T-helper 2 cell treated with Interferon-gamma antibody and Interleukin-4, amounts not matched to agents 100 ng/mL and 5 ng/mL, for 36 hours (primary cell): ENCODE measurements around the gene KLRC3. TPM values are rescaled to one million over a fixed set of nuclear protein-coding genes. Genes with fewer than 3 reads are reported as not detected.
"Not testable (repeated sequence)": the region's sequence is repeated elsewhere in the genome, so short reads cannot be mapped to it uniquely, and the experiment has no call there.

Experiments used
- intact Hi-C: fragments of 100-400 bp; cut with micrococcal nuclease; formaldehyde crosslinking; loops from one replicate; pipeline ENCODE4 v1.15.1; 2023
- total RNA-seq: library from RNA; stranded (reverse); gene quantifications from 2 replicates; pipeline ENCODE4 v1.2.3, GENCODE V29; 2022

Gene KLRC3
- total RNA-seq, 1 donor from 2014 or later, result not detected

DNA sequence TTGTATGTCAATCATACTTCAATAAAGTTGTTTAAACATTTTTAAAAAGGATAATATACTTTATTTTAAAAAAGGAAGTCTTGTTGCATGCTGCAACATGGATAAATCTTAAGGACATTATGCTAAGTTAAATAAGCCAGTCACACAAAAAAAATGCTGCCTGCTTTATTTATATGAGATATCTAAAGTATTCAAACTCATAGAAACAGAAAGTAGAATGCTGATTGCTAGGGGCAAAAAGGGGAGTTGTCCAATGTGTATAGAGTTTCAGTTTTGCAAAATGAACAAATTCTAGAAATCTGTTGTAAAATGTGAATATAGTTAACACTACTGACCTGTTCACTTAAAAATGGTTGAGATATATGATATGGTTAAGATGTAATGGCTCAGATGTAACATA is 19.6 kb downstream of the KLRC3 start:
- intact Hi-C loops, result no loop called here

DNA sequence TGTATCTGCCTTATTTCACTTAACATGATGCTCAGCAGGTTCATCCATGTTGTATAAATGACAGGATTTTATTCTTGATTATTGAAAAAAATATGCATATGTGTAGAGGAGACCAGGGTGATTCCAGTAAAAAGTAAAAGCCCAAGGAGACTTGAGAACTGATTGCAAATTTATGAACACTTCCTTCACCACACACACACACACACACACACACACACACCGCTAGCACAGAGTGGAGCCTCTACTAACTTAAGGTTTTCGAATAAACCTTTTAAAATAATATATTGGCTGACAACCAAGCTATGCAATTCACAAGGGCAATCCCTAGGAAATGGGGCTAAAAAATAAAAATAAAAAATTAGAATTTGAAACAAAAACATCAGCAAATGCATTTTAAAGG is 22.2 kb downstream of the KLRC3 start:
- intact Hi-C loops, result no loop called here

DNA sequence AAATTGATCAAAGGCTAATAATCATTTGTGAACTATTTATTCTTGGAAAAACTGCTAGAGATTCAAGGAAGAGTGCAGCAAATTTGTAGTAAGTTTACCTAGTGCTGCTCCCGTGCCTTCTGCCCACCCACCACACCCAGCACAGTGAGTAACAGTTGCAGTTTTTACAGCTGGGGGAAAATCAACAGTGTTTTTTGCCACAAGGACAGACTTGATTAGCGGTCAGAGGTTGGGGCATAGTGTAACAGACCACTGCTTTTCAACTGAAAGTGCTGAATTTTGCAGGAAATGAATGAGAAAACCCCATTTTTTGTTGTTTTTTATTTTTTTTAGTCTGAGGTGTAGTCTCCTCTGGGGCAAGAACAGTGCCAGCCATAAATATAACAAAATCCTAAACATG is 23.1 kb downstream of the KLRC3 start:
- intact Hi-C loops, result no loop called here

DNA sequence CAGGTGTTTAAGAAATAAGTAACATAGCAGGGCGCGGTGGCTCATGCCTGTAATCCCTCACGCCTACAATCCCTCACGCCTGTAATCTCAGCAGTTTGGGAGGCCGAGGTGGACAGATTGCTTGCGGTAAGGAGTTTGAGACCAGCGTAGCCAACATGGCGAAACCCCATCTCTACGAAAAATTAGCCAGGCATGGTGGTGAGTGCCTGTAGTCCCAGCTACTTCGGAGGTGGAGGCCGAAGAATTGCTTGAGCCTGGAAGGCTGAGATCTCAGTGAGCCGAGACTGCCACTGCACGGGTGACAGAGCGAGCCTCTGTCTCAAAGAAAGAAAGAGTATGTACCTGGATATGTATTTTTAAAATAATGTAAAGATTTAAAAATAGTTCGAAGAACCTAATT is 24.2 kb downstream of the KLRC3 start:
- intact Hi-C loops, result not testable (repeated sequence)

DNA sequence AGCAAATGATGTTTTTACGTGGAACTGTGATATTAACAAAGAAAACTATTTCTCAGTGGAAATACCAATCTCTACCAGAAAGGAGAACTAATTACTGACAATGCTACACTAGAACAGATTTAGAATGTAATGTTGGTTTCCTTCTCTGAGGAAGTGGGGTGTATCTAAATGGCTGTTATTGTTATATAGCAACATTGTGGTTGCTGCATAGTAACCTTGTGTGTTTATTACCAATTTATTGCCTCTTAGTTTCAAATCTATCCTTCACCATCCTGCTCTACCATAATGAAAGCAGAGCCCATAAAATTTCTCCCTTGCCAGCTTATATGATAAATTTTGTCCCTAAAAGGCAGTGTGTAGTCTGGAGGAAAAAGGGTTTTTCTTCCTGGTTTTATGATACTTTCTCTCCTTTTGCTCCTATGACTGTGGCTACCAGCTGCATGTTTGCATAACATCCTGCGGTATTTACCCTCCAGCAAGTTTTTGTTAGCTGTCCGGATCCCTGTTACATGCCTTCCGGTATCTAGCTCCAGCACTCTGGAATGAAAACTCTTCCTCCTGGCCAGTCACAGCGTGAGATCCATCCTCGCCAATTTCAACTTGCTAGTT is 24.9 kb downstream of the KLRC3 start:
- intact Hi-C loops, result no loop called here

DNA sequence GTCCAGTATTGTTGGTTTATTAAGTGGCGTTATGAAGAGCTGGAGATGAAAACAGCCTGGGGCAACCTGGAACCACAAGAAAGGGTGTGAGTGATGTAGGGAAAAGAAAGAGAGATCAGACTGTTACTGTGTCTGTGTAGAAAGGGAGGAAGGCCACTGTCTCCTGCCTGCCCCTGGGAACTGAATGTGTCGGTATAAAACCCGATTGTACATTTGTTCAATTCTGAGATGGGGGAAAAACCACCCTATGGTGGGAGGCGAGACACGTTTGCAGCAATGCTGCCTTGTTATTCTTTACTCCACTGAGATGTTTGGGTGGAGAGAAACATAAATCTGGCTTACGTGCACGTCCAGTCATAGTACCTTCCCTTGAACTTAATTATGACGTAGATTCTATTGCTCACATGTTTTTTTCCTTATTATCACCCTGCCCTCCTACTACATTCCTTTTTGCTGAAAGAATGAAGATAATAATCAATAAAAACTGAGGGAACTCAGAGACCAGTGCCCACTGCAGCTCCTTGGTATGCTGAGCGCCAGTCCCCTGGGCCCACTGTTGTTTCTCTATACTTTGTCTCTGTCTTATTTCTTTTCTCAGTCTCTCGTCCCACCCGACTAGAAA is 25.8 kb downstream of the KLRC3 start:
- intact Hi-C loops, result not testable (repeated sequence)

DNA sequence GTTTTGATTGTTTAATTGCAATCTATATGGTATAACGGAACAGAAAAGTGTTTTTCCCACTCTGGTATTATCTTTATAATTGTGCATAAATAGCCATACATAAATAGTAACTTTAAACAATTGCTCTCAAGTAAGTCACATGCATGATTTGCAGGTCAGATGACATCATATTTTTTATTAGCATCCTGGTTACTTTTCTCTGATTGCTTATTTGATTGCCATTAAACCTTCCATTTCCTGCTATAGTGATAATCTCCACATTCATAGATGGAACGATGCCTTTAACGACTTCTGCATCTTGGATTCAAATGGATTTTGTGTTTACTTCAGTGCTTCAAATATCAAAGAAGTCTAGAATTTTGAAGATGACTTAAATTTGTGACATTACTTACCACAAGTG is 27.1 kb downstream of the KLRC3 start:
- intact Hi-C loops, result no loop called here

DNA sequence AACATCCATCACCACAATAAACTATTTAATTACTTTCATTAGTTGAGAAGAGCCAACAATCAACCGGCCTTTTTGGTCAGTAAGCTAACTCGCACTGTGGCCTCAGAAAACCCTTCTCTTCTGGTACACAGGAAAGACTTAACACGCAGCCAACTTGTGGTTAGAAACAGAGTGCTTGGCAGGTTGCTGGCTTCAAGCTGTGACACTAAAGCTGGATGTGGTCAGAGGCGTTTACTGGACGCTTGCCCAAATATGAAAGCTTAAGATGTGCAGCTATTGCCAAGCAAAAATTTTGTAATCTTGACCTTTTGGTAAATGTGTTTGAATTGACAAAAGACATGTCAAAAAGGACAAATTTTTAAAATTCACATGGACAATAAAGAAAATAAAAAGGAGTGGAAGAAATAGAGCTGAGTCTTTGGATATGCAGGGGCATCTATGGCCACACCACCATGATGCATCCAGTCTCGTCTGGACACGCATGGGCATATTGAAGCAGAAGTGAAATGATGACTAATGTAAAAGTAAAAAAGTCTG is 27.9 kb downstream of the KLRC3 start:
- intact Hi-C loops, result no loop called here

DNA sequence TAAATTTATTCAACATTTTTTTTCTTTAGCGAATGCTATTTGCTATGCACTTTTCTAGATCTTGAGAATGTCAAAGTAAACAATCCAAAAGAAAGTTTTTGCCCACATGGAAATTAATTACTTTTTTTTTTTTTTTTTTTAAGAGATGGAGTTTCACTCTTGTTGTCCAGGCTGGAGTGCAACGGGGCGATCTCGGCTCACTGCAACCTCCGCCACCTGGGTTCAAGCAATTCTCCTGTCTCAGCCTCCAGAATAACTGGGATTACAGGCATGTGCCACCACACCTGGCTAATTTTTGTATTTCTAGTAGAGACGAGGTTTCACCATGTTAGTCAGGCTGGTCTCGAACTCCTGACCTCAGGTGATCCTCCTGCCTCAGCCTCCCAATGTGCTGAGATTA is 29.4 kb downstream of the KLRC3 start:
- intact Hi-C loops, result not testable (repeated sequence)

DNA sequence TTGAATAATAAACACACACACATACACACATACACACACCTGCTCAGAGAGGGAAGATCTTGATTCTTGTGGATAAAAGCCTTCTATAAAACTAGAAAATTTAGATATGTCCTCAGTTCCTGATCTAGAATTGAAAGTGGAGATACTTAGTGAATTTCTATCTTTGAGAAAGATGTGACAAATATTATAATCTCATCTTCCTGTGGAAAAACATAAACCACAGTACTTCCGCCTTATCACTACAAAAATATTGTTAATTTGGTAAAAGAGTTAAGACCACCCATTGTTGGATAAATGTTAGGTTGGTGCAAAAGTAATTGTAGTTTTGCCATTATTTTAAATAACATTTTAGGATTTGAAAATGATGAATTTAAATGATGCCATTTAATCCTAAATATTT is 30.5 kb downstream of the KLRC3 start, which contains the start of gene KLRK1:
Gene KLRK1, minus strand, starts transcription at position 138 of the 400 bp plus-strand sequence. CDS start 1,231 bp downstream, outside the sequence.
- intact Hi-C loops, result no loop called here

DNA sequence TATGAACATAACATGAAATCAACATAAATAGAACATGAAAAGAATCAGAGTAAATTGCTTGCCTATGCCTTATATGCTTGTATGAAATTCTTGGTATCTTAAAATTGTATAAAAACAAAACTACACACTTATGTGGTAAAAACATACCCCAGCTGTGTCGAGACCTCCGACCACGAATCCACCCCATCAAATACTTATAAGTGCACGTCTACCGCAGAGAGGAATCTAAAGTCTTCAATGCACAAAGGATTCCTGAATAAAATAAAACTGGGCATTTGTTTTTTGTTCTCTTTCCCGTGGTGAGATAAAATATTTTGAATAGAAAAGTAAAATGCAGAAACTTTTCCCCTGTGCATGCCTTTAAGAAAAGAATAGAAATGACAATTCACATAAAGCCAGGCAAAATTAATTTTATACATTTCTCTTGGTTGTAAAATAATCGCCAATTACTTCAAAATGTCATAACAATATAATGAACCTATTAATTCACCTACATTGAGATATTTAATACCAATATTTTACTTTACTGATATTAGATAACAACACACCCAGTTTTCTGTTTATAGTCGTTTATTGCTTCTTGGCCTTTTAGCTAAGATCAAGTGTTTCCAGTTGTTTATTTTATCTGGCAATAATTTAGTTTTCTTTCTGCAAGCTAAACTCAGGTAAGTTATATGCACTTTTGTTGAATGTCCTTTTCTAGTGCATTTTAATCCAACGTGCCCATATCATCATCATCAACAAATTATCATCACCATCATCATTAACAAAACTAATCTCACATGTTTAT is 31.6 kb downstream of the KLRC3 start:
- intact Hi-C loops, result no loop called here

DNA sequence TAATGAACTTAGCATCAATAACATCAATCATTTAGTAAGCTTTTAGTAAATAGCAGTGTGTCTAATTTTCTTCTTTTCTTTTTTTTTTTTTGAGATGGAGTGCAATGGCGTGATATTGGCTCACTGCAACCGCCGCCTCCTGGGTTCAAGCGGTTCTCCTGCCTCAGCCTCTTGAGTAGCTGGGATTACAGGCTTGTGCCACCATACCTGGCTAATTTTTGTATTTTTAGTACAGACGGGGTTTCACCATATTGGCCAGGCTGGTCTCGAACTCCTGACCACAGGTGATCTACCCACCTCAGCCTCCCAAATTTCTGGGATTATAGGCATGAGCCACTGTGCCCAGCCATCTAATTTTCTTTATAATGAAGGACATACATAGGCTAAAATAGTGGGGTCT is 32.9 kb downstream of the KLRC3 start:
- intact Hi-C loops, result not testable (repeated sequence)

DNA sequence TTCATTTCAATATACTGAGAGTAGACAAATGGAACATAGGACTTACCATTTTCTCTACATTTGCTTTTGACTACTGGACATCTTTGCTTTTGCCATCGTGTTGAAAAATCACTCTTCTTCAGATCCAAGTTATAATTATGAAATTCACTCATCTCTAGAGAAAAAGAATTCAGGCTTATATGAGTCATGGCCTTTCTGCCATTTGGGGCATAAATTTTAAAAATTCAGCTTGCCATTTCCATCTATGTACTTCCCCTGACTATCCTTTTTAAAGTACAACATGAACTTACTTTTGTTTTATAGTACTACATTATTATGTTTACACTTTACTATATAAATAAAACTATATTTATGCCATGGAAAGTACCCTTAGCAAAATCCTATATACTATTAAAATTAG is 33.5 kb downstream of the KLRC3 start:
- intact Hi-C loops, result no loop called here

DNA sequence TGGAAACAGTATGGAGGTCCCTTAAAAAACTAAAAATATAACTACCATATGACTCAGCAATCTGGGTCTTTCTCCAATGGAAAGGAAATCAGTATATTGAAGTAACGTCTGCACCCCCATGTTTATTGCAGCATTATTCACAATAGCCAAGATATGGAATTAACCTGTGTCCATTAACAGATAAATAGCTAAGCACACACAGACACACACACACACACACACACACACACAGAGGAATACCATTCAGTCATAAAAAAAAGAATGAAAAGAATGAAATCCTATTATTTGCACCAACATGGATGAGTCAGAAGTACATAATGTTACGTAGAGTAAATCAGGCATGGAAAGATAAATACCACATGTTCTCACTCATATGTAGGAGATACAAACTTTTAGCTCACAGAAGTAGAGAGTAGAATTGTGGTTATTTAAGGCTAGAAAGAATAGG is 35.2 kb downstream of the KLRC3 start:
- intact Hi-C loops, result no loop called here

DNA sequence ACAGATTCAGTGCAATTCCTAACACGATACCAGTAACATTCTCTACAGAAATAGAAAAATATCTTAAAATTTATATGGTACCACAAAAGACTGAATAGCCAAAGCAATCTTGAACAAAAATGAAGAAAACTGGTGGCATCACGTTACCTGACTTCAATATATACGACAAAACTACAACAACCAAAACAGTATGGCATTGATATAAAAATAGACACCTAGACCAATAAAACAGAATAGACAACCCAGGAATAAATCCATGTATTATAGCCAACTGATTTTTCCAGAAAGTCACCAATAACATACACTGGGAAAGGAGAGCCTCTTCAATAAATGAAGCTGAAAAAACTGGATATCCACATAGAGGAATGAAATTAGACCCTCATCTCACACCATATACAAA is 36.2 kb downstream of the KLRC3 start:
- intact Hi-C loops, result no loop called here

DNA sequence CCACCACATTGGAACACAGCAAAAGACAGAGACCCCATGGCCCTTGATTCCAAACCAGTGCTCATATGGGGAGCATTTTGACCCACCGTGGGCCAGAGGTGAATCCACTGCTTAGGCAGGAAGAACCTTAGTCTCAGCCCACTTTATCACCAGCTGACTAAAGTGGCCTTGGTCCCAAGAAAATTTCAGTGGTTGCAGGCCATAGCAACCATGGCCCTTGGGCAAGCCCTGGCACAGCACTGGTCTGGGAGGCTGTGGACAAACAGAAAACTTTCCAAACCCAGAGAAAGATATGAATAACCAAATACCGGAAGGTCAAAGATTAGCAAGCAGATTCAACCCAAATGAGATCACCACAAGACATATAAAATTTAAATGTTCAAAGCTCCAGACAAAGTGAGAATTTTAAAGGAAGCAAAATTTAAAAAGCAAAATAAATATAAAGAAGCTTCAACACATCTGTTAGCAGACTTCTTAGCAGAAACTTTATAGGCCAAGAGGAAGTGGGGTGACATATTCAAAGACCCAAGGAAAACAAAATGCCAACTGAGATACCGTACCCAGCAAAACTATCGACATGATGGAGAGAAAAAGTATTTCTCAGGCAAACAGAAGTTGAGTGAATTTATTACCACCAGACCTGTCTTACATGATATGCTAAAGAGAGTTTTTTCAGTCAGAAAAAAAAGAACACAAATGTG is 38.3 kb downstream of the KLRC3 start:
- intact Hi-C loops, result no loop called here

DNA sequence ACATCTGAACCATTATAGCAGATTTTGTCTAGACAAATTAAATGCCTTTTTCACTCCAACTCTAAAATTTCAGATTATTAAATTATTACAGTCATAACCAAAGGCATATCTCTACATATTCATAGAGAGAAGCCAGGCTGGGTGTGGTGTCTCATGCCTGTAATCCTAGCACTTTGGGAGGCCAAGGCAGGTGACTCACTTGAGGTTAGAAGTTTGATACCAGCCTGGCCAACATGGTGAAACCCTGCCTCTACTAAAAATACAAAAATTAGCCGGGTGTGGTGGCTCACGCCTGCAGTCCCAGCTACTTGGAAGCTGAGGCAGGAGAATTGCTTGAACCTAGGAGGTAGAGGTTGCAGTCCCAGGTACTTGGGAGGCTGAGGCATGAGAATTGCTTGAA is 41.7 kb downstream of the KLRC3 start:
- intact Hi-C loops, result not testable (repeated sequence)

DNA sequence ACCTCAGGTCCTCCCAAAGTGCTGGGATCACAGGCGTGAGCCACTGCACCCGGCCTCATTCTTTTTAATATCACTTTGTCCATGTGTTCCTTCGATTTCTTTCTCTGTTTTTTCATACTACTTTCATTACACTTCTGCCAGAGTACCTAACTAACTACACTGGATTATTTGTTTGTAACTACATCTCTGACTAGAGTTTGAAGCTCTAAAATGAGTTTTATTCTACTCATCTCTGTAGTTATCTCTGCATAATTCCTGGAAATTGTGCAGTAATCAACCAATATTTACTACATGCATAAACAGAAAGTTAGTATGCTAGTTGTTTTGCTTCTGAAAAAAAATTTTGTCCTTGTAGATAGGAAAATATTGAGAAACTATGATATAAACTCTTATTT is 45.8 kb downstream of the KLRC3 start:
- intact Hi-C loops, result no loop called here

DNA sequence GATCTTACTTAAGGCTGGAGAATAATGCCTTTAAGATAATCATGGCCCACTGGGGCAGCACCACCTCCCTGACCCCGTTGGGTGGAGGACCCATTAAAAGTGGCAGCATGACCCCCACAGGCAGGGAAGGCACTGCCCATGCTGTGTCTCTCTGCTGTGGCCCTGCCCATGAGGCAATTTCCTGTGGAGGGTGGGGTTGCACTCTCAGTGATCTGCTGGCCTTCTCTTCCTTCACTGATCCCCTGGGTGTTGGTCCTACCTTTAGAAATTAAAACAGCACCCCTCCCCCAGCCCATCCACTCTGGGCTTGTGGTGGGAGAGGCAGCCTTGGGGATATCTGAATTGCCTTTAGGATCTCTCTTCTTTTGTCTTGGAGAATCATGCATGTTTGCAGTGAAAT is 47.8 kb downstream of the KLRC3 start:
- intact Hi-C loops, result no loop called here

DNA sequence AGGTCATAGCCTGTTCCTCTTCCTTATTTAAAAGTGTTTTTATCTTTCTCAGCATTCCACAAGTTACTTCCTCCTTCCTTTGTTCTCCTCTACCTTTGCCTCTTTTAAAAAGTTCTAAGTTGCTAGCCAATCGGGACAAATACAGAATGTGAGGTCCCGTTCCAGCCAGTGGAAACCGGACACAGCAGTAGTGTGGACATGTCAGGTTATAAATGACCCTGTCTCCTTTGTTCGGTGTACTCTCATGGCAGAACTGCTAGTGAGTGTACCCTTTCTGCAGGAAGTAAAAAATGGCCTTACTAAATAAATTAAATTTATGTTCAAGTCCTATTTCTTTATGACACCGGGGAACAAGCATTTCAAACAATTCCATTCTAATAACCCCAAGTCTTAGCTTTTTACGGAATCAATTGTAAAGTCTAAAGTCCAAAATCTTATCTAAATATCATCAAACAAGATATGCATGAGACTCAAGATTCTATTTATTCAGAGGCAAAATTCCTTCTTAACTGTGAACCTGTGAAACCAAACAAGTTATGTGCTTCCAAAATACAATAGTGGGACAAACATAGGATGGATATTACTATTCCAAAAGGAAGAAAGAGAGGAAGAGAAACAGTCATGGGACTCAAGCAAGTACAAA is 48.4 kb downstream of the KLRC3 start:
- intact Hi-C loops, result not testable (repeated sequence)
